Activated CD8-positive, alpha-beta T cell treated with anti-CD3 and anti-CD28 coated beads for 36 hours (primary cell): Measurements from ENCODE around the gene PFDN6. TPM values are rescaled to one million over a fixed set of nuclear protein-coding genes. Genes with fewer than 3 reads are reported as not detected.
A peak's percentile ranks its signal among the peaks of the same experiment; 100 is the strongest.

ENCODE experiments used
- ATAC-seq: fragments of 200-7000 bp; cut with Tn5 transposase; one replicate; pipeline ENCODE4 v1.10.0; 2021; ENCODE audit warnings: mild to moderate bottlenecking, moderate library complexity
- CTCF ChIA-PET: fragments of 350-600 bp; sonication (Branson Sonifier 250); formaldehyde crosslinking; loops from one replicate; lab custom pipeline; 2021; ENCODE audit warnings: antibody characterized with exemption; lab: Charles Lee
- POLR2A ChIA-PET: fragments of 350-600 bp; sonication (Branson Sonifier 250); formaldehyde crosslinking; loops from one replicate; lab custom pipeline; 2021; ENCODE audit warnings: antibody characterized with exemption; lab: Charles Lee
- DNase-seq: peaks from one replicate; pipeline ENCODE4 v3.0.0-alpha.2; 2020
- H3K27ac Mint-ChIP-seq: one replicate; pipeline ENCODE4 v1.8.0; 2021; ENCODE audit warnings: mild to moderate bottlenecking, mixed read lengths
- H3K27me3 Mint-ChIP-seq: one replicate; pipeline ENCODE4 v1.8.0; 2021; ENCODE audit warnings: mixed read lengths
- H3K36me3 Mint-ChIP-seq: one replicate; pipeline ENCODE4 v1.8.0; 2021; ENCODE audit warnings: low read depth, mixed read lengths
- H3K4me1 Mint-ChIP-seq: one replicate; pipeline ENCODE4 v1.8.0; 2021; ENCODE audit warnings: low read depth, mixed read lengths
- H3K4me3 Mint-ChIP-seq: one replicate; pipeline ENCODE4 v1.8.0; 2021; ENCODE audit warnings: mild to moderate bottlenecking, moderate library complexity, mixed read lengths
- H3K9me3 Mint-ChIP-seq: one replicate; pipeline ENCODE4 v1.8.0; 2021; ENCODE audit warnings: mixed read lengths
- intact Hi-C: fragments of 100-400 bp; cut with micrococcal nuclease; formaldehyde crosslinking; loops from one replicate; pipeline ENCODE4 v1.10.0; 2022
- total RNA-seq, 2 experiments: library from RNA; stranded (reverse); gene quantifications; one replicate each; pipeline ENCODE4 v1.2.3, GENCODE V29; 2021
- TF ChIP-seq, protein P1 (sequence below): fragments of 200-600 bp; IDR thresholded peaks from one replicate; pipeline ENCODE4 v1.8.0; 2022; ENCODE audit warnings: antibody characterized with exemption, mild to moderate bottlenecking

The PFDN6 gene
- total RNA-seq, 2 experiments from 2014 or later: 78.1 to 92.3 TPM

DNA sequence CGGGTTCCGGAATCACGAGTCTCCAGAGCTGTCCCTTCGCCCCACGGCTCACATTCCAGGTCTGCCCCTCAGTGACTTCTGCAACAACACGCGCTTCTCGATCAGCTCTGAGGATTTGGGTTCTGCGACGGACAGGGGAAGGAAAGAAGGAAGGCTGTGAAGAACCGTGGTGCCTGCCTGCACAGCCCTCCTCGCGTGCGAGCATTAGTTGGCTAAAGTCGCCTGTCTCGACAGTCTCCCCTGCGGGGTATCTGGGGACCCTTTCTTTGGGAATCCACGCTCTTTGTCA, 40.8 kb upstream of the PFDN6 start:
- TF ChIP-seq, protein P1, sequence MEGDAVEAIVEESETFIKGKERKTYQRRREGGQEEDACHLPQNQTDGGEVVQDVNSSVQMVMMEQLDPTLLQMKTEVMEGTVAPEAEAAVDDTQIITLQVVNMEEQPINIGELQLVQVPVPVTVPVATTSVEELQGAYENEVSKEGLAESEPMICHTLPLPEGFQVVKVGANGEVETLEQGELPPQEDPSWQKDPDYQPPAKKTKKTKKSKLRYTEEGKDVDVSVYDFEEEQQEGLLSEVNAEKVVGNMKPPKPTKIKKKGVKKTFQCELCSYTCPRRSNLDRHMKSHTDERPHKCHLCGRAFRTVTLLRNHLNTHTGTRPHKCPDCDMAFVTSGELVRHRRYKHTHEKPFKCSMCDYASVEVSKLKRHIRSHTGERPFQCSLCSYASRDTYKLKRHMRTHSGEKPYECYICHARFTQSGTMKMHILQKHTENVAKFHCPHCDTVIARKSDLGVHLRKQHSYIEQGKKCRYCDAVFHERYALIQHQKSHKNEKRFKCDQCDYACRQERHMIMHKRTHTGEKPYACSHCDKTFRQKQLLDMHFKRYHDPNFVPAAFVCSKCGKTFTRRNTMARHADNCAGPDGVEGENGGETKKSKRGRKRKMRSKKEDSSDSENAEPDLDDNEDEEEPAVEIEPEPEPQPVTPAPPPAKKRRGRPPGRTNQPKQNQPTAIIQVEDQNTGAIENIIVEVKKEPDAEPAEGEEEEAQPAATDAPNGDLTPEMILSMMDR: peak; percentile 65
- H3K4me1 Mint-ChIP-seq: peaks cover 34% of the 10 kb centered on the region
- intact Hi-C loops: loop anchor here (2.0 to 10.0 kb wide), 4 partner anchors 36 to 244 kb away; partner anchors contain the start of gene HLA-DOA
- no peaks in the 10 kb centered on the region for H3K27me3 Mint-ChIP-seq
- peak; percentile 17 for ATAC-seq
- peak overlapping the region; percentile 92 for H3K4me3 Mint-ChIP-seq
- no peaks in the 10 kb centered on the region for H3K9me3 Mint-ChIP-seq
- DNase-seq: no peak
- peak overlapping the region; percentile 97 for H3K27ac Mint-ChIP-seq
- H3K36me3 Mint-ChIP-seq: peaks cover 28% of the 10 kb centered on the region
- ChIA-PET CTCF (interaction anchor here (0.6 to 5.2 kb wide), 46 partner anchors 10 to 356 kb away, joined by 3 to 75 read pairs (median 6); partner anchors contain the start of genes B3GALT4, HLA-DMA, HLA-DPB1 and HSD17B8), POLR2A (interaction anchor here (0.5 to 5.2 kb wide), 25 partner anchors 9 to 395 kb away, joined by 3 to 53 read pairs (median 6); partner anchors contain the start of genes B3GALT4, COL11A2, HSD17B8 and PSMB9)

DNA sequence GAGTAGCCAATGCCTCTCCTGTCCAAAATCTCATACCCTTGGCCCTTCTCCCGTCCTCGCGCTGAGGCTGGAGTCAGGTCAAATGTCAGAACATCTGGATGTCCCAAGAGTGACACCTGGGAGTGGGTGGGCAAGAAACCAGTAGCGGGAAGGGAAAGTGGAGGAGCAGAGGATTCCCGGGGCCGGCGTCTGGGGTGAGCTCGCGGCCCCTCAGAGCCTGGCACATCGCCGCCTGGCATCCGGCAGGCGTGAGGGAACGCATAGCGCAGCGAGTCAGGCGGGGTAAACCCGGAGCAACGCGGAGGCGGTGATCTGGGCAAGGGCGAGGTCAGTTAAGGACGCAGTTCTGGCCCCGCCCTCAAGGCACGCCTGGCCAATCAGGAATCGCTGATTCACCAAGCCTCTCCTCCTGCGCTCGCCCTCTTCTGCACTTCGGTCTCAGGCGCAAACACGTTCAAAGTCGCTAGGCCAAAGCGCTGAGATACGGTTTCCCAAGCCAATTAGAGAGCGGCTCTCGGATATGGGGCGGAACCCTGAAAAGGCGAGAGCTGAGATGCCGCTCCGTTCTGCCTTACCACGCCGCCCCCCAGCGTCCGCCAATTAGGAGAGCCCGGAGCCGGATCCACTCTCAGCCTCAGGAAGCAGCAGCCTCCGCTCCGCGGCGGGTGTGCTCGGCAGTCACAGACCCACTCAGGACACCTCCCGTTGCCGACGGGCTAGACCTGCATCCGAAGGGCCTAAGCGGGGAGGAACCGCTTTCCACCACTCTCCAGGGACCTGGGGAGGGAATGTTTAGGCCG, 40.3 kb upstream of the PFDN6 start:
- Mint-ChIP-seq H3K27me3 (no peaks in the 10 kb centered on the region), H3K36me3 (peaks cover 28% of the 10 kb centered on the region), H3K4me1 (peaks cover 34% of the 10 kb centered on the region), H3K27ac (peak overlapping the region; percentile 97), H3K4me3 (peak overlapping the region; percentile 92), H3K9me3 (no peaks in the 10 kb centered on the region)
- ChIA-PET CTCF (interaction anchor here (0.6 to 5.2 kb wide), 48 partner anchors 10 to 357 kb away, joined by 3 to 75 read pairs (median 6); partner anchors contain the start of genes B3GALT4, HLA-DMA, HLA-DPB1 and HSD17B8), POLR2A (interaction anchor here (0.5 to 5.2 kb wide), 30 partner anchors 9 to 445 kb away, joined by 3 to 53 read pairs (median 6); partner anchors contain the start of genes B3GALT4, COL11A2, HSD17B8 and RING1)
- peak; percentile 99 for DNase-seq
- intact Hi-C loops: loop anchor here (2.0 to 10.0 kb wide), 4 partner anchors 37 to 244 kb away; partner anchors contain the start of gene HLA-DOA
- ATAC-seq: peak; percentile 91
- TF ChIP-seq, protein P1: no peak

DNA sequence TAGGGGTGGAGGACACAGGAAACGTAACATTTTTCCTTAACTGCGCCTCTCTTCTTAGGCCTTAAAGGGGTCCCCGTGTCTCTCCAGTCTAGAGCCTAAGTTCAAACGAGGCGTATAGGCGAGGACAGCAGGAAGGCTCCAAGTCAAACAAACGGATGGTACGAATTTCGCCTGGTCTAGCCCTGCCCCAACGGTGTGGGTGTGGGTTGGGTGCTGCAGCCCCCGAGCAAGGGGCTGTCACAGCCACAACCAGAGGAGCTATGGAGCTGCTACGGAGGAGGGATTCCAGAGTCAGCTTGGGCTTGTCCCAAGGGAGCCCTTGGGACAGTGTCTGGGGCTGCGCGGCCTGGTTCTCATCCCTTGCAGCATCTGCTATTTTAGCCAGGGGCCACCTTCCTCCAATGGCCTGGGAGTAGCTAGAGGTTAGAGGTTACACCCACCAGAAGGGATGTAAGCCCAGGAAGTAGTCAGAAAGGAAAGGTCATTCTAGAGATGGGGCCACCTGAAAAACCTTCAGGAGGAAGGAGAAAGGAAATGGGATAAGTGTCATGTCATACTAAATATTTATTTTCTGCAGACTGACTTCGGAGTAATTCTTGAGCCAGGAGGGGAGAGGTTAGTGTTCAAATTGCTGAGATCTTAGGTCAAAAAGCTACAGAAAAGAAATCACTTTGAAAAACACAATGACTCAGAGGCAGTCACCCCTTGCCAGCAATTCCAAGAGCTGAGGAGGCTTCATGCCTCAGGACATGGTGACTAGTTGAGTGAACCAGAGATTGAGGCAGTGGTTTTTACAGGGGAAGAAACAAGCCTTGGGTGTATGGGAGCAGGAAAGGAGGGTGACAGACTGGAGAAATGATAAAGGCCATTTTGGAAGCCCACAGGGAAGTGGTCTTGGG, 39.4 kb upstream of the PFDN6 start:
- no peaks in the 10 kb centered on the region for H3K27me3 Mint-ChIP-seq
- H3K27ac Mint-ChIP-seq: peak overlapping the region; percentile 95
- peak overlapping the region; percentile 92 for H3K4me3 Mint-ChIP-seq
- ATAC-seq: no peak
- H3K4me1 Mint-ChIP-seq: peaks cover 34% of the 10 kb centered on the region
- POLR2A ChIA-PET: interaction anchor here (0.5 to 5.2 kb wide), 19 partner anchors 9 to 445 kb away, joined by 3 to 53 read pairs (median 6); partner anchors contain the start of genes B3GALT4, HSD17B8, RING1 and RPS18
- peak; percentile 28 for DNase-seq
- TF ChIP-seq, protein P1: no peak
- no peaks in the 10 kb centered on the region for H3K9me3 Mint-ChIP-seq
- H3K36me3 Mint-ChIP-seq: peaks cover 28% of the 10 kb centered on the region
- CTCF ChIA-PET: interaction anchor here (0.6 to 5.2 kb wide), 20 partner anchors 12 to 266 kb away, joined by 3 to 75 read pairs (median 8); partner anchors contain the start of genes RING1, RPS18, RXRB and SLC39A7
- intact Hi-C loops: loop anchor here (2.0 to 10.0 kb wide), 4 partner anchors 38 to 245 kb away; partner anchors contain the start of gene HLA-DOA

DNA sequence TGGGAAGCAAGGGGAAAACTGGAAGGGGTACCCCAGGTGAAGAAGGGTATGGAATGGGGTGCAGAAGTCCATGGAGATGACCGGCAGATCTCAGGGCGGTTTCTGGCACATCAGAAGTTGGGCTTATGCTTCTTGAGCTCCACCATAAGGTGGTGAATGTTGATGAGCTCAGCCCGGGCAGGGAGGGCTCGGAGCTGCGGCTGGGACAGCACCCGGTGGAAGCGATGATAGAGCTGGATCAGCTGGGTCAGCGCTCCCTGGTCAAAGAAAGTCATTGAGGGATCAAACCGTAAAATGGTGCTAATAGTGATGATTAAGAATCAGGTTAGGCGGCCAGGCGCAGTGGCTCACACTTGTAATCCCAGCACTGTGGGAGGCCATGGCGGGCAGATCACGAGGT, 38.7 kb upstream of the PFDN6 start:
- ChIA-PET CTCF (interaction anchor here (0.8 to 4.7 kb wide), 7 partner anchors 20 to 266 kb away, joined by 3 to 75 read pairs (median 5); partner anchors contain the start of genes RPS18, RXRB, SLC39A7 and VPS52), POLR2A (interaction anchor here (1.0 to 5.2 kb wide), 13 partner anchors 8 to 444 kb away, joined by 3 to 53 read pairs (median 6); partner anchors contain the start of genes B3GALT4, RING1, RPS18 and VPS52)
- Mint-ChIP-seq H3K4me1 (peaks cover 34% of the 10 kb centered on the region), H3K9me3 (no peaks in the 10 kb centered on the region), H3K36me3 (peaks cover 31% of the 10 kb centered on the region), H3K4me3 (peak overlapping the region; percentile 92), H3K27me3 (no peaks in the 10 kb centered on the region), H3K27ac (peak overlapping the region; percentile 95)
- ATAC-seq (no peak), DNase-seq (no peak)
- intact Hi-C loops: no loop called here
- TF ChIP-seq, protein P1: no peak
